ENCODE results near the gene HEXA.

The HEXA gene

GRCh38 chr15:72318408-72318942 lies 57.3 kb downstream of the HEXA start:
- no peaks in the 10 kb centered on the region for H3K9me3 ChIP-seq (ENCODE audit: control insufficient read depth, insufficient read depth, low read depth, low read length)
- H3K27ac ChIP-seq (ENCODE audit: extremely low read depth, low read depth, low read length) = no peak overlapping the region
- POLR2A ChIA-PET = no interaction called here
- no peaks in the 10 kb centered on the region for H3K36me3 ChIP-seq (ENCODE audit: control insufficient read depth in 2 of 2, insufficient read depth in 1 of 2, low read length in 2 of 2)
- H3K4me1 ChIP-seq (ENCODE audit: control insufficient read depth, insufficient read depth, low read length) = peaks cover 5% of the 10 kb centered on the region; the same call in 1 of the 2 replicates
- CTCF ChIA-PET = interaction anchor here (1.2 kb wide), 1 partner anchor 9 kb away, joined by 4 read pairs; no protein-coding TSS in a partner anchor
- H3K4me3 ChIP-seq (ENCODE audit: low read depth, low read length) = no peak overlapping the region
- TF ChIP-seq ZXDB (tag by site-specific recombination; IDR thresholded peaks at IDR 0.05) = no peak
- TF ChIP-seq ZNF580 (tag by site-specific recombination; IDR thresholded peaks at IDR 0.05) = no peak
- TF ChIP-seq OVOL3 (tag by site-specific recombination; IDR thresholded peaks at IDR 0.05) = no peak
- TF ChIP-seq ZNF391 (tag by site-specific recombination; IDR thresholded peaks at IDR 0.05; ENCODE audit: borderline replicate concordance, low read depth) = no peak
- no peak for TF ChIP-seq ZNF157 (tag by site-specific recombination; IDR thresholded peaks at IDR 0.05)
- TF ChIP-seq SCRT2 (tag by site-specific recombination; IDR thresholded peaks at IDR 0.05) = no peak
- TF ChIP-seq ZBTB26 (tag by site-specific recombination; optimal IDR thresholded peaks at IDR 0.05) = no peak
- TF ChIP-seq SP2 (tag by site-specific recombination; IDR thresholded peaks at IDR 0.05) = 0 out of 2 replicates have a peak, but pooled peaks have one; percentile 11
- no peak for TF ChIP-seq ZNF280C (tag by site-specific recombination; IDR thresholded peaks at IDR 0.05)
- no peak for TF ChIP-seq ZNF16 (tag by site-specific recombination; IDR thresholded peaks at IDR 0.05; ENCODE audit: low read depth)
- no peak for TF ChIP-seq ZNF248 (tag by site-specific recombination; IDR thresholded peaks at IDR 0.05)
- TF ChIP-seq HOXA7 (CRISPR knock-in tag; IDR thresholded peaks at IDR 0.05; ENCODE audit: borderline replicate concordance) = no peak
- no peak for TF ChIP-seq ZSCAN16 (tag by site-specific recombination; IDR thresholded peaks at IDR 0.05)
- TF ChIP-seq ZNF791 (tag by site-specific recombination; IDR thresholded peaks at IDR 0.05) = no peak
- TF ChIP-seq ZNF555 (tag by site-specific recombination; conservative IDR thresholded peaks at IDR 0.05) = no peak
- TF ChIP-seq ZBTB8A (tag by site-specific recombination; IDR thresholded peaks at IDR 0.05) = no peak
- no peak for TF ChIP-seq HOXD13 (CRISPR knock-in tag; IDR thresholded peaks at IDR 0.05; ENCODE audit: borderline replicate concordance)
- TF ChIP-seq ZNF155 (tag by site-specific recombination; IDR thresholded peaks at IDR 0.05) = no peak
- peak; percentile 30; the same call in 1 of the 2 replicates for TF ChIP-seq KLF9 (tag by site-specific recombination; IDR thresholded peaks at IDR 0.05; ENCODE audit: low read depth)
- no peak for TF ChIP-seq ZNF202 (tag by site-specific recombination; IDR thresholded peaks at IDR 0.05; ENCODE audit: borderline replicate concordance)
- TF ChIP-seq KLF1 (tag by site-specific recombination; IDR thresholded peaks at IDR 0.05) = peak; percentile 49
- TF ChIP-seq ZBTB1 (tag by site-specific recombination; IDR thresholded peaks at IDR 0.05) = no peak
- peak; percentile 76 for TF ChIP-seq ZNF398 (tag by site-specific recombination; IDR thresholded peaks at IDR 0.05)
- TF ChIP-seq ZNF174 (tag by site-specific recombination; IDR thresholded peaks at IDR 0.05) = no peak
- no peak for TF ChIP-seq ZNF302 (tag by site-specific recombination; IDR thresholded peaks at IDR 0.05; ENCODE audit: low read depth)
- TF ChIP-seq ZBTB7A (tag by site-specific recombination; IDR thresholded peaks at IDR 0.05; ENCODE audit: low read depth) = no peak
- TF ChIP-seq ZNF585B (tag by site-specific recombination; IDR thresholded peaks at IDR 0.05) = no peak
- no peak for TF ChIP-seq ZNF10 (tag by site-specific recombination; IDR thresholded peaks at IDR 0.05)
- TF ChIP-seq ZNF184 (tag by site-specific recombination; IDR thresholded peaks at IDR 0.05) = no peak
- 0 out of 2 replicates have a peak, but pooled peaks have one; percentile 5 for TF ChIP-seq PRDM10 (tag by site-specific recombination; IDR thresholded peaks at IDR 0.05)
- no peak for TF ChIP-seq GLIS1 (tag by site-specific recombination; IDR thresholded peaks at IDR 0.05)
- no peak for TF ChIP-seq ZNF146 (tag by site-specific recombination; IDR thresholded peaks at IDR 0.05)

All from HEK293 (cell line).